GM12891 (cell line): Measurements from ENCODE around the gene OLIG1.

Source experiments
- PAX5 ChIP-seq: IDR thresholded peaks from 2 replicates; pipeline ENCODE4 v1.6.1; 2011; ENCODE audit warnings: low read length, moderate library complexity, mild to moderate bottlenecking; ENCODE audit not compliant: insufficient read depth, severe bottlenecking
- POLR2A ChIP-seq: IDR thresholded peaks from 2 replicates; pipeline ENCODE4 v1.6.1; 2011; ENCODE audit warnings: low read depth, low read length, control low read depth
- POLR2AphosphoS5 ChIP-seq: IDR thresholded peaks from 2 replicates; pipeline ENCODE4 v1.6.1; 2011; ENCODE audit warnings: low read depth, low read length, control low read depth
- POU2F2 ChIP-seq: IDR thresholded peaks from 2 replicates; pipeline ENCODE4 v1.6.1; 2011; ENCODE audit warnings: low read depth, mild to moderate bottlenecking, control low read depth, low read length, moderate library complexity
- SPI1 ChIP-seq: IDR thresholded peaks from 2 replicates; pipeline ENCODE4 v1.6.1; 2011; ENCODE audit warnings: low read depth, low read length, control low read depth
- TAF1 ChIP-seq: IDR thresholded peaks from 2 replicates; pipeline ENCODE4 v1.6.1; 2011; ENCODE audit warnings: low read depth, low read length, control low read depth

DNA sequence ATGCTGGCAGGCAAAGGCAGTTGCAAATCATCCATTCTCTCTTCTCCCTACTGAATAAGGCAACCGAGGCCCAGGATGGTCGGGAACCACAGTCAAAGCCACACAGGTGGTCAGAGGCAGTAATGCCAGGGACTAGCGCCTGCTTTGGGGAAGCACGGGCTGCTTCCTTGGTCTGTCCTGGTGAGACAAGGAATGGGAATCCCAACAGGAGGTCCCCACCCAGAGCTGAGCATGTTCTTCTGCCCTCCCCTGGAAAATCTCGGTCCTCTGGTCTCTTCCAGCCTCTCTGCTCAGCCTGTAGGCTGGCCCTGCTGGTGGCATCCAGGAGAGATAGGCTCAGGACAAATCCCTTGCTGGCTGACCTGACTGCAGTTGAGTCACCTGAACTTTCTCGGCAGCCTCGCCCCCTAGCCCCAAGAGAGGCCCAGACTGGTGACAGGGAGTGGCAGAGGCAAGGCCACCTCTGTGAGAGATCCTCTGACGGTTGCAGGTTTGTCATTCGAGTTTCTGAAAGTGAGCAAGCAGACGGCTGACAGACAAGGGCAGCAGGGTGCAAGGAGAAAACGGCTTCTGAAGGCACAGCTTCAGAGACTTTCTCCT is 5.8 kb downstream of the OLIG1 start:
- no peak for TF ChIP-seq POLR2A
- TF ChIP-seq POLR2AphosphoS5: no peak
- TF ChIP-seq POU2F2: no peak
- TF ChIP-seq SPI1: no peak
- no peak for TF ChIP-seq TAF1
- TF ChIP-seq PAX5: no peak
